HEK293 (cell line): ENCODE results near the gene KCNAB1.

Source experiments
- CTCF ChIA-PET: fragments of 350-600 bp; formaldehyde crosslinking; extraction: SDS; loops from one replicate; lab custom pipeline; 2021; ENCODE audit warnings: antibody characterized with exemption; lab: Yijun Ruan, JAX
- POLR2A ChIA-PET: fragments of 300-600 bp; formaldehyde crosslinking; extraction: SDS; loops from one replicate; lab custom pipeline; 2020; ENCODE audit warnings: antibody characterized with exemption, inconsistent platforms; lab: Yijun Ruan, JAX
- H3K27ac ChIP-seq: fragments of 200-500 bp; sonication (Bioruptor generic); 2 replicates; pipeline ENCODE4 v1.5.1; 2014; ENCODE audit warnings: low read depth, low read length, control low read depth, inconsistent platforms; ENCODE audit errors: extremely low read depth
- H3K36me3 ChIP-seq, 2 experiments: fragments of 200-500 bp in 1 of 2; sonication (Bioruptor generic) in 1 of 2; 1 replicate in 1 of 2; 2 replicates in 1 of 2; pipeline ENCODE4 v1.5.1; 2014 to 2017; ENCODE audit warnings: inconsistent platforms in 2 of 2, low read length in 2 of 2; ENCODE audit not compliant: control insufficient read depth in 2 of 2, insufficient read depth in 1 of 2
- H3K4me1 ChIP-seq: fragments of 200-500 bp; sonication (Bioruptor generic); 2 replicates; pipeline ENCODE4 v1.5.1; 2014; ENCODE audit warnings: mild to moderate bottlenecking, low read length, inconsistent platforms; ENCODE audit not compliant: control insufficient read depth, insufficient read depth
- H3K4me3 ChIP-seq: 2 replicates; pipeline ENCODE4 v1.5.1; 2011; ENCODE audit warnings: low read depth, mild to moderate bottlenecking, control low read depth, low read length, moderate library complexity
- H3K9me3 ChIP-seq: fragments of 200-500 bp; sonication (Bioruptor generic); 2 replicates; pipeline ENCODE4 v1.5.1; 2014; ENCODE audit warnings: low read depth, low read length, inconsistent platforms; ENCODE audit not compliant: control insufficient read depth, insufficient read depth
- AEBP2 ChIP-seq: fragments of 450-650 bp; formaldehyde crosslinking; IDR thresholded peaks from 2 replicates; pipeline ENCODE4 v1.5.1; 2016; ENCODE audit warnings: missing biosample characterization, missing genetic modification characterization, borderline replicate concordance
- GFI1B ChIP-seq: fragments of 450-650 bp; formaldehyde crosslinking; IDR thresholded peaks from 2 replicates; pipeline ENCODE4 v1.5.1; 2016; ENCODE audit warnings: missing biosample characterization, missing genetic modification characterization
- KLF8 ChIP-seq: fragments of 450-650 bp; formaldehyde crosslinking; IDR thresholded peaks from 2 replicates; pipeline ENCODE4 v1.5.1; 2016; ENCODE audit warnings: missing biosample characterization, missing genetic modification characterization
- PRDM4 ChIP-seq: fragments of 450-650 bp; formaldehyde crosslinking; IDR thresholded peaks from 2 replicates; pipeline ENCODE4 v1.5.1; 2017; ENCODE audit warnings: missing biosample characterization, missing genetic modification characterization
- ZBTB17 ChIP-seq: fragments of 450-650 bp; formaldehyde crosslinking; IDR thresholded peaks from 2 replicates; pipeline ENCODE4 v1.5.1; 2016; ENCODE audit warnings: missing biosample characterization, missing genetic modification characterization
- ZBTB26 ChIP-seq: fragments of 450-650 bp; formaldehyde crosslinking; optimal IDR thresholded peaks from 2 replicates; pipeline ENCODE3; 2016; ENCODE audit warnings: missing biosample characterization, mild to moderate bottlenecking, missing genetic modification characterization
- ZBTB6 ChIP-seq: fragments of 450-650 bp; formaldehyde crosslinking; IDR thresholded peaks from 2 replicates; pipeline ENCODE4 v1.5.1; 2017; ENCODE audit warnings: missing biosample characterization, missing genetic modification characterization
- ZFHX2 ChIP-seq: fragments of 450-650 bp; formaldehyde crosslinking; conservative IDR thresholded peaks from 2 replicates; pipeline ENCODE4 v1.5.1; 2016; ENCODE audit warnings: missing biosample characterization, missing genetic modification characterization
- ZNF138 ChIP-seq: fragments of 450-650 bp; formaldehyde crosslinking; IDR thresholded peaks from 2 replicates; pipeline ENCODE4 v1.5.1; 2016; ENCODE audit warnings: missing biosample characterization, missing genetic modification characterization, borderline replicate concordance
- ZNF16 ChIP-seq: fragments of 450-650 bp; formaldehyde crosslinking; IDR thresholded peaks from 2 replicates; pipeline ENCODE4 v1.5.1; 2016; ENCODE audit warnings: low read depth, missing biosample characterization, missing genetic modification characterization
- ZNF19 ChIP-seq: fragments of 450-650 bp; formaldehyde crosslinking; IDR thresholded peaks from 2 replicates; pipeline ENCODE4; 2016; ENCODE audit warnings: missing biosample characterization, missing genetic modification characterization, low read depth
- ZNF2 ChIP-seq: fragments of 450-650 bp; formaldehyde crosslinking; IDR thresholded peaks from 2 replicates; pipeline ENCODE4 v1.5.1; 2016; ENCODE audit warnings: missing biosample characterization, missing genetic modification characterization
- ZNF555 ChIP-seq: fragments of 450-650 bp; formaldehyde crosslinking; conservative IDR thresholded peaks from 2 replicates; pipeline ENCODE4 v1.5.1; 2017; ENCODE audit warnings: missing biosample characterization, mild to moderate bottlenecking, missing genetic modification characterization, inconsistent platforms
- ZNF558 ChIP-seq: fragments of 450-650 bp; formaldehyde crosslinking; IDR thresholded peaks from 2 replicates; pipeline ENCODE4 v1.5.1; 2016; ENCODE audit warnings: missing biosample characterization, missing genetic modification characterization
- ZNF571 ChIP-seq: fragments of 450-650 bp; formaldehyde crosslinking; IDR thresholded peaks from 2 replicates; pipeline ENCODE4 v1.5.0; 2017; ENCODE audit warnings: missing biosample characterization, missing genetic modification characterization
- ZXDB ChIP-seq: fragments of 450-650 bp; formaldehyde crosslinking; IDR thresholded peaks from 2 replicates; pipeline ENCODE4 v1.5.1; 2016; ENCODE audit warnings: missing biosample characterization, missing genetic modification characterization

The KCNAB1 gene

GRCh38 chr3:156148946-156149381 is 28.6 kb downstream of the KCNAB1 start:
- no peaks in the 10 kb centered on the region for H3K36me3 ChIP-seq
- TF ChIP-seq ZXDB (tag by site-specific recombination) = no peak
- TF ChIP-seq ZBTB17 = no peak
- no peak for TF ChIP-seq ZBTB26 (tag by site-specific recombination)
- TF ChIP-seq ZNF2 = no peak
- TF ChIP-seq ZNF16 (tag by site-specific recombination) = no peak
- no peak for TF ChIP-seq GFI1B (tag by site-specific recombination)
- TF ChIP-seq PRDM4 (tag by site-specific recombination) = no peak
- no peak for TF ChIP-seq ZNF19 (tag by site-specific recombination)
- TF ChIP-seq ZNF138 (tag by site-specific recombination) = no peak
- no peak for TF ChIP-seq AEBP2 (tag by site-specific recombination)
- no peak for TF ChIP-seq ZFHX2 (tag by site-specific recombination)
- TF ChIP-seq ZNF571 (tag by site-specific recombination) = no peak
- no peak for TF ChIP-seq ZBTB6 (tag by site-specific recombination)
- no peak for TF ChIP-seq ZNF555 (tag by site-specific recombination)
- H3K4me3 ChIP-seq = no peak overlapping the region
- H3K9me3 ChIP-seq = no peaks in the 10 kb centered on the region
- no peaks in the 10 kb centered on the region for H3K4me1 ChIP-seq
- POLR2A ChIA-PET = no interaction called here
- H3K27ac ChIP-seq = no peak overlapping the region
- CTCF ChIA-PET = interaction anchor here (0.6 to 7.0 kb wide), 15 partner anchors 10 to 982 kb away, joined by 3 to 97 read pairs (median 4); no protein-coding TSS in a partner anchor

GRCh38 chr3:156149876-156150275 is 29.5 kb downstream of the KCNAB1 start:
- TF ChIP-seq KLF8 (tag by site-specific recombination) = no peak
- TF ChIP-seq ZNF558 (tag by site-specific recombination) = no peak
- Histone ChIP-seq H3K9me3 (no peaks in the 10 kb centered on the region), H3K36me3 (no peaks in the 10 kb centered on the region), H3K4me1 (no peaks in the 10 kb centered on the region), H3K27ac (no peak overlapping the region), H3K4me3 (no peak overlapping the region)
- ChIA-PET CTCF (interaction anchor here (0.6 to 7.0 kb wide), 20 partner anchors 8 to 987 kb away, joined by 3 to 97 read pairs (median 4); no protein-coding TSS in a partner anchor), POLR2A (no interaction called here)
